HepG2 (cell line): ENCODE data around the gene ZNF697. TPM values are rescaled to one million over a fixed set of nuclear protein-coding genes. Genes with fewer than 3 reads are reported as not detected.

Experiments
- ATAC-seq: fragments of 200-7000 bp; cut with Tn5 transposase; 3 replicates; pipeline ENCODE4 v1.9.1; 2020; ENCODE audit warnings: mild to moderate bottlenecking, moderate library complexity
- BruUV-seq: library from RNA; stranded (reverse); fragments of 400-500 nt; replicated peaks from 2 replicates; lab custom pipeline; 2021; lab: Mats Ljungman, UMichigan
- CTCF ChIA-PET: fragments of 300-600 bp; formaldehyde crosslinking; extraction: SDS; loops from one replicate; lab custom pipeline; 2021; ENCODE audit warnings: low total read pairs, inconsistent platforms, low intra/inter-chr PET ratio; lab: Yijun Ruan, JAX
- POLR2A ChIA-PET: fragments of 350-600 bp; sonication (Branson Sonifier 250); formaldehyde crosslinking; loops from one replicate; lab custom pipeline; 2020; ENCODE audit warnings: antibody characterized with exemption, inconsistent platforms; lab: Yijun Ruan, JAX
- DNase-seq: peaks from one replicate; pipeline ENCODE4 v3.0.0-alpha.2; 2015; ENCODE audit warnings: low spot score
- FAIRE-seq: peaks from 3 replicates; lab custom pipeline; 2011; peaks lifted over from hg19 to GRCh38; lab: Jason Lieb, UNC
- H2AFZ ChIP-seq: one replicate; pipeline ENCODE4 v1.6.1; 2011; ENCODE audit warnings: low read length, inconsistent platforms
- H3K27ac ChIP-seq: fragments of 300-600 bp; 3 replicates; pipeline ENCODE4 v1.8.0; 2011; ENCODE audit warnings: mixed run types, mild to moderate bottlenecking, mixed read lengths, low read length, inconsistent platforms; ENCODE audit not compliant: insufficient read depth; ENCODE audit errors: extremely low read length
- H3K27me3 ChIP-seq, 2 experiments: fragments of 200-600 bp in 1 of 2; 2 replicates in 1 of 2; 3 replicates in 1 of 2; pipeline versions ENCODE4 v1.6.0 to v1.8.0; 2011; ENCODE audit warnings: low read length in 2 of 2, mild to moderate bottlenecking in 2 of 2, moderate library complexity in 2 of 2, inconsistent platforms in 1 of 2; ENCODE audit not compliant: insufficient read depth in 2 of 2, control insufficient read depth in 1 of 2
- H3K36me3 ChIP-seq, 2 experiments: fragments of 200-600 bp in 1 of 2; replicated peaks in 1 of 2; 2 replicates in 1 of 2; 3 replicates in 1 of 2; pipeline versions ENCODE4 v1.5.1 to v1.8.0; 2011; ENCODE audit warnings: low read length in 2 of 2, inconsistent platforms in 1 of 2; ENCODE audit not compliant: insufficient read depth in 2 of 2, control insufficient read depth in 1 of 2
- H3K4me1 ChIP-seq: 2 replicates; pipeline ENCODE4 v1.5.1; 2012; ENCODE audit warnings: low read length, inconsistent platforms; ENCODE audit not compliant: insufficient read depth
- H3K4me2 ChIP-seq: 2 replicates; pipeline ENCODE4 v1.6.0; 2011; ENCODE audit warnings: low read depth, low read length, inconsistent platforms
- H3K4me3 ChIP-seq, 3 experiments: fragments of 200-600 bp in 1 of 3; sonication (generic), shearing (Covaris generic) in 1 of 3; replicated peaks in 1 of 3; 2 replicates each; pipeline ENCODE4 v1.5.1; 2011 to 2016; ENCODE audit warnings: low read length in 3 of 3, inconsistent platforms in 2 of 3, low read depth in 2 of 3, mild to moderate bottlenecking in 2 of 3, control low read depth in 1 of 3, mixed read lengths in 1 of 3; ENCODE audit not compliant: insufficient read depth in 1 of 3
- H3K79me2 ChIP-seq: one replicate; pipeline ENCODE4 v1.6.1; 2011; ENCODE audit warnings: low read length, inconsistent platforms; ENCODE audit not compliant: insufficient read depth
- H3K9ac ChIP-seq: 2 replicates; pipeline ENCODE4 v1.6.0; 2011; ENCODE audit warnings: mild to moderate bottlenecking, low read depth, low read length, inconsistent platforms; ENCODE audit not compliant: insufficient read depth
- H3K9me3 ChIP-seq: 2 replicates; pipeline ENCODE4 v1.5.1; 2012; ENCODE audit warnings: mild to moderate bottlenecking, low read length
- H4K20me1 ChIP-seq: 2 replicates; pipeline ENCODE4 v1.6.0; 2011; ENCODE audit warnings: inconsistent platforms, mild to moderate bottlenecking, low read length, moderate library complexity; ENCODE audit not compliant: insufficient read depth
- CEBPG ChIP-seq: IDR thresholded peaks from 2 replicates; pipeline ENCODE4 v1.6.1; 2016
- ESRRA ChIP-seq: sonication (generic); formaldehyde crosslinking; IDR thresholded peaks from 2 replicates; pipeline ENCODE4 v1.5.1; 2020; ENCODE audit warnings: mild to moderate bottlenecking, low read depth, missing genetic modification reagents
- FIP1L1 ChIP-seq: fragments of 200-400 bp; formaldehyde crosslinking; IDR thresholded peaks from 2 replicates; pipeline ENCODE4 v1.6.1; 2018; ENCODE audit warnings: low read depth, mild to moderate bottlenecking, low read length, moderate library complexity, borderline replicate concordance; ENCODE audit not compliant: insufficient read depth
- FLYWCH1 ChIP-seq: sonication (generic); formaldehyde crosslinking; IDR thresholded peaks from 2 replicates; pipeline ENCODE4 v1.8.1; 2023; ENCODE audit warnings: mild to moderate bottlenecking, missing genetic modification reagents
- MATR3 ChIP-seq: sonication (generic); formaldehyde crosslinking; IDR thresholded peaks from 2 replicates; pipeline ENCODE4 v1.4.0; 2020; ENCODE audit warnings: missing genetic modification reagents
- SIN3A ChIP-seq: IDR thresholded peaks from 2 replicates; pipeline ENCODE4 v1.6.1; 2011; ENCODE audit warnings: low read depth, mild to moderate bottlenecking, control low read depth, low read length, borderline replicate concordance
- TBX2 ChIP-seq: sonication (generic); formaldehyde crosslinking; IDR thresholded peaks from 2 replicates; pipeline ENCODE4 v1.5.0; 2020; ENCODE audit warnings: missing genetic modification reagents, mild to moderate bottlenecking, borderline replicate concordance
- ZFP37 ChIP-seq: sonication (generic); formaldehyde crosslinking; IDR thresholded peaks from 2 replicates; pipeline ENCODE4 v1.4.0; 2020; ENCODE audit warnings: missing genetic modification reagents, borderline replicate concordance
- ZNF44 ChIP-seq: sonication (generic); formaldehyde crosslinking; IDR thresholded peaks from 2 replicates; pipeline ENCODE4 v1.5.1; 2020; ENCODE audit warnings: mild to moderate bottlenecking, missing genetic modification reagents
- WGBS: methylation state at CpG from one replicate; pipeline ENCODE4 v1.1.6; 2017; ENCODE audit warnings: low lambda C conversion rate; 5-methylcytosine and 5-hydroxymethylcytosine counted together
- in situ Hi-C: cut with HindIII; loops from 2 replicates; pipeline ENCODE4 v1.10.0; 2017; ENCODE audit warnings: low pct_unique_long_range_greater_than_20kb; ENCODE audit not compliant: extremely low pct_ligation_motif_present
- intact Hi-C: fragments of 100-400 bp; cut with micrococcal nuclease; formaldehyde crosslinking; loops from one replicate; pipeline ENCODE4 v1.10.0; 2022; ENCODE audit not compliant: unreplicated experiment
- polyA plus RNA-seq, 8 experiments: library from polyadenylated mRNA; depleted of rRNA in 3 of 8; stranded (reverse) in 7 of 8; unstranded in 1 of 8; fragments of >200 nt; fragmentation: Illumina TruSeq in 4 of 8; extraction: Trizol in 4 of 8; gene quantifications; 2 replicates each; pipeline versions ENCODE4 v1.2.1 to v1.2.3, GENCODE V29; 2011 to 2016; ENCODE audit warnings: low read depth in 4 of 8, missing spikeins in 1 of 8, mixed read lengths in 1 of 8; ENCODE audit not compliant: insufficient read depth in 1 of 8
- total RNA-seq, 5 experiments: library from RNA; depleted of rRNA; stranded (reverse); fragments of >200 nt; fragmentation: Illumina TruSeq; extraction: Trizol; gene quantifications; 2 replicates each; pipeline ENCODE4 v1.2.3, GENCODE V29; 2016; ENCODE audit warnings: low read depth in 1 of 5
- TF ChIP-seq, protein P1 (sequence below): sonication (generic); formaldehyde crosslinking; IDR thresholded peaks from 2 replicates; pipeline ENCODE4 v1.4.0; 2020; ENCODE audit warnings: missing genetic modification reagents
- TF ChIP-seq, protein P2 (sequence below): sonication (generic); formaldehyde crosslinking; IDR thresholded peaks from 2 replicates; pipeline ENCODE4 v1.4.0; 2020; ENCODE audit warnings: missing genetic modification reagents, borderline replicate concordance
- TF ChIP-seq, protein P3 (sequence below): sonication (generic); formaldehyde crosslinking; IDR thresholded peaks from 2 replicates; pipeline ENCODE4 v1.4.0; 2020; ENCODE audit warnings: mild to moderate bottlenecking, missing genetic modification reagents

Gene ZNF697
- total and polyA plus RNA-seq, 2 of the 13 experiments (the other 11 are each of a cell fraction or from before 2014, with no cell fraction given): 2.3 to 7.1 TPM

DNA sequence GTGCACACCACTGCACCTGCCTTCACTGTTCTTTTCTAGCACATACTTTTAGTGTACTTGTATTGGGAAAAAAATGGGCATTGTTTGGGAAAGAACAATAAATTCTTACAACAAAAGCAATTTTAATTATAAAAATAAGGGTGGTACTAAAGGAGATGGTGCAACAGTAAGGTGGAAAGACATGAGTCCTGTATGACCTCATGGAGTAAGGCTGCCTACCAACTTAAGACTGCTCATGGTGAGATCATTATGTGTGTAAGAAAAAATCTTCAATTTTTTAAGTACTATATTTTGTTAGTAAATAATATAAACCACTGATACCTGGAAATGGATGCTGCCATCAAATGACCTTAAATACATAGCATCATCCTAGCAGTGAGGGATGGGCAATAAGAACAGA lies 34.1 kb upstream of the ZNF697 start:
- in situ Hi-C loops (no loop called here), intact Hi-C loops (no loop called here)
- H3K4me2 ChIP-seq: no peak overlapping the region
- no peak for FAIRE-seq
- no peaks in the 10 kb centered on the region; the same call in 1 of the 2 replicates for H3K4me1 ChIP-seq
- no peak overlapping the region for H3K27ac ChIP-seq
- H3K36me3 ChIP-seq: no peaks in the 10 kb centered on the region
- no peaks in the 10 kb centered on the region for H3K9me3 ChIP-seq
- ChIA-PET POLR2A (no interaction called here), CTCF (no interaction called here)
- H3K79me2 ChIP-seq: no peaks in the 10 kb centered on the region
- H3K9ac ChIP-seq: no peak overlapping the region
- no peak overlapping the region for H3K4me3 ChIP-seq
- ATAC-seq: no peak
- no peak overlapping the region for H2AFZ ChIP-seq
- TF ChIP-seq, protein P1, sequence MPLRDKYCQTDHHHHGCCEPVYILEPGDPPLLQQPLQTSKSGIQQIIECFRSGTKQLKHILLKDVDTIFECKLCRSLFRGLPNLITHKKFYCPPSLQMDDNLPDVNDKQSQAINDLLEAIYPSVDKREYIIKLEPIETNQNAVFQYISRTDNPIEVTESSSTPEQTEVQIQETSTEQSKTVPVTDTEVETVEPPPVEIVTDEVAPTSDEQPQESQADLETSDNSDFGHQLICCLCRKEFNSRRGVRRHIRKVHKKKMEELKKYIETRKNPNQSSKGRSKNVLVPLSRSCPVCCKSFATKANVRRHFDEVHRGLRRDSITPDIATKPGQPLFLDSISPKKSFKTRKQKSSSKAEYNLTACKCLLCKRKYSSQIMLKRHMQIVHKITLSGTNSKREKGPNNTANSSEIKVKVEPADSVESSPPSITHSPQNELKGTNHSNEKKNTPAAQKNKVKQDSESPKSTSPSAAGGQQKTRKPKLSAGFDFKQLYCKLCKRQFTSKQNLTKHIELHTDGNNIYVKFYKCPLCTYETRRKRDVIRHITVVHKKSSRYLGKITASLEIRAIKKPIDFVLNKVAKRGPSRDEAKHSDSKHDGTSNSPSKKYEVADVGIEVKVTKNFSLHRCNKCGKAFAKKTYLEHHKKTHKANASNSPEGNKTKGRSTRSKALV (CRISPR knock-in tag): no peak
- no TSS peak for BruUV-seq
- H3K27me3 ChIP-seq: no peaks in the 10 kb centered on the region
- DNase-seq: no peak
- no peaks in the 10 kb centered on the region for H4K20me1 ChIP-seq

DNA sequence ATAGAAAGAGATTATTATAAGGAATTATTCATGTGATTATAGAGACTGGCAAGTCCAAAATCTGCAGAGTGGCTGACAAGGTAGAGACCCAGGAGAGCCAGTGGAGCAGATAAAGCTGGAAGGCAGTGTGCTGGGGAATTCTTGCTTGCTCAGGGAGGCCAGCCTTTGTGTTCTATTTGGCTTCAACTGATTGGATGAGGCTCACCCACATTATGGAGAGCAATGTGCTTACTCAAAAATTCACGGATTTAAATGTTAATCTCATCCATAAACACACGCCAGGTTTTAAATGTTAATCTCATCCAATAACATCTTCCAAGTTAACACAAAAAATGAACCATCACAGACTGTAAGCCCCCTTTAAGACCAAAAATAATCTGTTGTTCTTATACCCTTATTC lies 33.5 kb upstream of the ZNF697 start:
- in situ Hi-C loops: no loop called here
- intact Hi-C loops: no loop called here
- 9% methylated on average over 2 of the region's 2 CpGs for WGBS
- Histone ChIP-seq H3K79me2 (no peaks in the 10 kb centered on the region), H3K4me2 (no peak overlapping the region), H2AFZ (no peak overlapping the region), H3K9me3 (no peaks in the 10 kb centered on the region), H3K27me3 (no peaks in the 10 kb centered on the region), H3K36me3 (no peaks in the 10 kb centered on the region), H4K20me1 (no peaks in the 10 kb centered on the region), H3K9ac (no peak overlapping the region), H3K4me1 (peaks cover 4% of the 10 kb centered on the region), H3K27ac (no peak overlapping the region), H3K4me3 (no peak overlapping the region)
- DNase-seq: no peak
- ChIA-PET POLR2A (no interaction called here), CTCF (no interaction called here)
- no peak for ATAC-seq
- no peak for FAIRE-seq
- BruUV-seq: no TSS peak
- TF ChIP-seq FLYWCH1 (CRISPR knock-in tag) (no peak), ZNF44 (CRISPR knock-in tag) (no peak), SIN3A (no peak), TBX2 (no peak), ZFP37 (CRISPR knock-in tag) (no peak), FIP1L1 (no peak), MATR3 (CRISPR knock-in tag) (no peak), CEBPG (CRISPR knock-in tag) (no peak), ESRRA (CRISPR knock-in tag) (no peak)
- TF ChIP-seq, protein P2, sequence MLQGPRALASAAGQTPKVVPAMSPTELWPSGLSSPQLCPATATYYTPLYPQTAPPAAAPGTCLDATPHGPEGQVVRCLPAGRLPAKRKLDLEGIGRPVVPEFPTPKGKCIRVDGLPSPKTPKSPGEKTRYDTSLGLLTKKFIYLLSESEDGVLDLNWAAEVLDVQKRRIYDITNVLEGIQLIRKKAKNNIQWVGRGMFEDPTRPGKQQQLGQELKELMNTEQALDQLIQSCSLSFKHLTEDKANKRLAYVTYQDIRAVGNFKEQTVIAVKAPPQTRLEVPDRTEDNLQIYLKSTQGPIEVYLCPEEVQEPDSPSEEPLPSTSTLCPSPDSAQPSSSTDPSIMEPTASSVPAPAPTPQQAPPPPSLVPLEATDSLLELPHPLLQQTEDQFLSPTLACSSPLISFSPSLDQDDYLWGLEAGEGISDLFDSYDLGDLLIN (CRISPR knock-in tag): no peak
- TF ChIP-seq, protein P3, sequence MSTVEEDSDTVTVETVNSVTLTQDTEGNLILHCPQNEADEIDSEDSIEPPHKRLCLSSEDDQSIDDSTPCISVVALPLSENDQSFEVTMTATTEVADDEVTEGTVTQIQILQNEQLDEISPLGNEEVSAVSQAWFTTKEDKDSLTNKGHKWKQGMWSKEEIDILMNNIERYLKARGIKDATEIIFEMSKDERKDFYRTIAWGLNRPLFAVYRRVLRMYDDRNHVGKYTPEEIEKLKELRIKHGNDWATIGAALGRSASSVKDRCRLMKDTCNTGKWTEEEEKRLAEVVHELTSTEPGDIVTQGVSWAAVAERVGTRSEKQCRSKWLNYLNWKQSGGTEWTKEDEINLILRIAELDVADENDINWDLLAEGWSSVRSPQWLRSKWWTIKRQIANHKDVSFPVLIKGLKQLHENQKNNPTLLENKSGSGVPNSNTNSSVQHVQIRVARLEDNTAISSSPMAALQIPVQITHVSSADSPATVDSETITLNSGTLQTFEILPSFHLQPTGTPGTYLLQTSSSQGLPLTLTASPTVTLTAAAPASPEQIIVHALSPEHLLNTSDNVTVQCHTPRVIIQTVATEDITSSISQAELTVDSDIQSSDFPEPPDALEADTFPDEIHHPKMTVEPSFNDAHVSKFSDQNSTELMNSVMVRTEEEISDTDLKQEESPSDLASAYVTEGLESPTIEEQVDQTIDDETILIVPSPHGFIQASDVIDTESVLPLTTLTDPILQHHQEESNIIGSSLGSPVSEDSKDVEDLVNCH: no peak
